Neural cell (in vitro differentiated cells): ENCODE results near the gene SFXN2. TPM values are rescaled to one million over a fixed set of nuclear protein-coding genes. Genes with fewer than 3 reads are reported as not detected.
A peak's percentile ranks its signal among the peaks of the same experiment; 100 is the strongest.

Source experiments
- H2AFZ ChIP-seq: fragments of 200-600, 300-800 bp; sonication (generic), shearing (Covaris generic); 2 replicates; pipeline ENCODE4 v1.6.0; 2014; ENCODE audit warnings: low read depth, mild to moderate bottlenecking, antibody characterized with exemption, low read length, moderate library complexity
- H3F3A ChIP-seq: fragments of 200-600 bp; shearing (Covaris generic); 2 replicates; pipeline ENCODE4 v1.6.1; 2016; ENCODE audit warnings: mild to moderate bottlenecking, moderate library complexity, mixed read lengths, antibody characterized with exemption, low read length; ENCODE audit not compliant: insufficient read depth, poor library complexity, severe bottlenecking
- H3K27ac ChIP-seq: fragments of 200-600, 300-800 bp; sonication (generic), shearing (Covaris generic); 2 replicates; pipeline ENCODE4 v1.5.1; 2014; ENCODE audit warnings: mild to moderate bottlenecking, low read length, moderate library complexity
- H3K27me3 ChIP-seq: fragments of 300-800, 200-600 bp; sonication (generic), shearing (Covaris generic); 2 replicates; pipeline ENCODE4 v1.6.0; 2014; ENCODE audit warnings: mild to moderate bottlenecking, low read depth, low read length, moderate library complexity; ENCODE audit not compliant: insufficient read depth
- H3K36me3 ChIP-seq: fragments of 300-800, 200-600 bp; sonication (generic), shearing (Covaris generic); 2 replicates; pipeline ENCODE4 v1.5.1; 2014; ENCODE audit warnings: mild to moderate bottlenecking, antibody characterized with exemption, low read length, moderate library complexity; ENCODE audit not compliant: insufficient read depth
- H3K4me2 ChIP-seq: fragments of 300-800, 200-600 bp; sonication (generic), shearing (Covaris generic); 2 replicates; pipeline ENCODE4 v1.6.0; 2014; ENCODE audit warnings: mild to moderate bottlenecking, low read length
- H3K4me3 ChIP-seq: fragments of 300-800, 200-600 bp; sonication (generic), shearing (Covaris generic); 2 replicates; pipeline ENCODE4 v1.5.1; 2014; ENCODE audit warnings: mild to moderate bottlenecking, low read length, moderate library complexity
- H3K79me2 ChIP-seq: fragments of 200-600 bp; shearing (Covaris generic); replicated peaks from 2 replicates; pipeline ENCODE4 v1.6.0; 2014; ENCODE audit warnings: mild to moderate bottlenecking, low read length, moderate library complexity; ENCODE audit not compliant: insufficient read depth
- H3K9ac ChIP-seq: fragments of 300-800, 200-600 bp; sonication (generic), shearing (Covaris generic); 2 replicates; pipeline ENCODE4 v1.6.1; 2016; ENCODE audit warnings: mild to moderate bottlenecking, low read length, mixed read lengths
- H3K9me2 ChIP-seq: fragments of 200-600 bp; shearing (Covaris generic); 2 replicates; pipeline ENCODE4 v1.6.1; 2016; ENCODE audit warnings: mild to moderate bottlenecking, low read length, mixed read lengths; ENCODE audit not compliant: insufficient read depth
- H3K9me3 ChIP-seq: fragments of 200-600, 300-800 bp; sonication (generic), shearing (Covaris generic); 2 replicates; pipeline ENCODE4 v1.6.1; 2016; ENCODE audit warnings: mild to moderate bottlenecking, mixed run types, low read length, moderate library complexity, mixed read lengths
- H4K20me1 ChIP-seq: fragments of 200-600 bp; shearing (Covaris generic); 2 replicates; pipeline ENCODE4 v1.6.1; 2016; ENCODE audit warnings: mild to moderate bottlenecking, mixed run types; ENCODE audit not compliant: insufficient read depth
- CTCF ChIP-seq: fragments of 450-650 bp; IDR thresholded peaks from 2 replicates; pipeline ENCODE4 v1.5.1; 2014; ENCODE audit warnings: antibody characterized with exemption, mild to moderate bottlenecking, moderate library complexity; ENCODE audit not compliant: poor library complexity, severe bottlenecking
- EP300 ChIP-seq: fragments of 450-650 bp; conservative IDR thresholded peaks from 2 replicates; pipeline ENCODE4 v1.6.1; 2014; ENCODE audit warnings: antibody characterized with exemption, mild to moderate bottlenecking, moderate library complexity; ENCODE audit not compliant: poor library complexity, severe bottlenecking
- EZH2 ChIP-seq: fragments of 200-600, 300-800 bp; shearing (Covaris generic), sonication (generic); IDR thresholded peaks from 2 replicates; pipeline ENCODE4 v1.6.1; 2014; ENCODE audit warnings: antibody characterized with exemption, low read length, borderline replicate concordance, mild to moderate bottlenecking; ENCODE audit not compliant: insufficient read depth, poor library complexity, severe bottlenecking
- MXI1 ChIP-seq: fragments of 450-650 bp; conservative IDR thresholded peaks from 2 replicates; pipeline ENCODE4 v1.6.1; 2014; ENCODE audit warnings: antibody characterized with exemption, mild to moderate bottlenecking; ENCODE audit not compliant: poor library complexity, severe bottlenecking
- POLR2AphosphoS5 ChIP-seq: IDR thresholded peaks from 2 replicates; pipeline ENCODE4 v1.6.1; 2012
- RAD21 ChIP-seq: fragments of 450-650 bp; conservative IDR thresholded peaks from 2 replicates; pipeline ENCODE4 v1.6.1; 2014; ENCODE audit warnings: antibody characterized with exemption, mild to moderate bottlenecking, moderate library complexity
- SMC3 ChIP-seq: fragments of 450-650 bp; conservative IDR thresholded peaks from 2 replicates; pipeline ENCODE4 v1.6.1; 2014; ENCODE audit warnings: antibody characterized with exemption, mild to moderate bottlenecking, moderate library complexity; ENCODE audit not compliant: poor library complexity
- TAF1 ChIP-seq: IDR thresholded peaks from 2 replicates; pipeline ENCODE4 v1.6.1; 2012; ENCODE audit warnings: low read depth
- polyA plus RNA-seq: library from polyadenylated mRNA; depleted of rRNA; stranded (reverse); fragments of >200 nt; gene quantifications from 2 replicates; pipeline ENCODE4 v1.2.3, GENCODE V29; 2014
- TF ChIP-seq, protein P1 (sequence below): IDR thresholded peaks from 2 replicates; pipeline ENCODE4 v1.6.1; 2012; ENCODE audit warnings: borderline replicate concordance

Gene SFXN2
- polyA plus RNA-seq, 1 donor from 2014 or later, result 16.0 TPM

DNA sequence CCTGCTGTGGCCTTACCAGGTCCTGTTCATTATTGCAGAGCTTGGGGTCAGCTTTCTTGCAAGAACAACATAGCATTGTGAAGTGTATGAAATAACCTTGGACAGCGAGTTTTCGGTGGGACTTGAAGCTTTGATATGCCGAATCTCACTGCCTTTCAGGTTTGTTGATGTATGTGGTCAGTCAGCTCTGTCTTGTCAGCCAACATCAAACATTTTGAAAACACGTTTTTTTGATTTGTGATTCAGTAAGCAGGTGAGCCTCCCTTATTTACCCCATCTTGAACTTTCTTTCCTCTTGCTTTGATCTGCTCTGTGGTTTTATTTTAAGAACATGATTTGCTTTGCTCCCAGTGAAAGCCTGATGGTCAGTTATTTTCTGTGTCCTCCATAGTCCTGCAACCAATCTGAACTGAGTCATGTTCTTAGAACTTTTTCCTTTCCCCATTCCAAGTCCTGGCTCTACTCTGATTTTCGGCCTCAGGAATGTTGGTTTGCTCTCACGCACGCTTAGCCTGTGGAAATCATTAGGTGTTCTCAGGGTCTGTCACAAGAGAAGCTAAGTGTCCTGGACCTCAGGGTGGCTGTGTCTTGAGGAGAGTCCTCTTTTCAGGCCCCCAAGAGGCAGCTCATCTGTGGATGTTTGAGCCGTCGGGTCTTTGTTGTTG, 38.0 kb downstream of the SFXN2 start:
- Histone ChIP-seq H3K4me2 (no peak overlapping the region), H3K9me3 (no peaks in the 10 kb centered on the region), H3K9me2 (no peaks in the 10 kb centered on the region), H4K20me1 (no peaks in the 10 kb centered on the region), H3K36me3 (no peaks in the 10 kb centered on the region), H3K9ac (no peak overlapping the region), H3K27me3 (no peaks in the 10 kb centered on the region), H3K4me3 (no peak overlapping the region), H2AFZ (no peak overlapping the region), H3F3A (no peaks in the 10 kb centered on the region), H3K27ac (no peak overlapping the region), H3K79me2 (peaks cover 3% of the 10 kb centered on the region)
- TF ChIP-seq SMC3 (no peak), EZH2 (no peak), CTCF (no peak), EP300 (no peak), RAD21 (no peak), TAF1 (no peak), MXI1 (no peak), POLR2AphosphoS5 (no peak)
- TF ChIP-seq, protein P1, sequence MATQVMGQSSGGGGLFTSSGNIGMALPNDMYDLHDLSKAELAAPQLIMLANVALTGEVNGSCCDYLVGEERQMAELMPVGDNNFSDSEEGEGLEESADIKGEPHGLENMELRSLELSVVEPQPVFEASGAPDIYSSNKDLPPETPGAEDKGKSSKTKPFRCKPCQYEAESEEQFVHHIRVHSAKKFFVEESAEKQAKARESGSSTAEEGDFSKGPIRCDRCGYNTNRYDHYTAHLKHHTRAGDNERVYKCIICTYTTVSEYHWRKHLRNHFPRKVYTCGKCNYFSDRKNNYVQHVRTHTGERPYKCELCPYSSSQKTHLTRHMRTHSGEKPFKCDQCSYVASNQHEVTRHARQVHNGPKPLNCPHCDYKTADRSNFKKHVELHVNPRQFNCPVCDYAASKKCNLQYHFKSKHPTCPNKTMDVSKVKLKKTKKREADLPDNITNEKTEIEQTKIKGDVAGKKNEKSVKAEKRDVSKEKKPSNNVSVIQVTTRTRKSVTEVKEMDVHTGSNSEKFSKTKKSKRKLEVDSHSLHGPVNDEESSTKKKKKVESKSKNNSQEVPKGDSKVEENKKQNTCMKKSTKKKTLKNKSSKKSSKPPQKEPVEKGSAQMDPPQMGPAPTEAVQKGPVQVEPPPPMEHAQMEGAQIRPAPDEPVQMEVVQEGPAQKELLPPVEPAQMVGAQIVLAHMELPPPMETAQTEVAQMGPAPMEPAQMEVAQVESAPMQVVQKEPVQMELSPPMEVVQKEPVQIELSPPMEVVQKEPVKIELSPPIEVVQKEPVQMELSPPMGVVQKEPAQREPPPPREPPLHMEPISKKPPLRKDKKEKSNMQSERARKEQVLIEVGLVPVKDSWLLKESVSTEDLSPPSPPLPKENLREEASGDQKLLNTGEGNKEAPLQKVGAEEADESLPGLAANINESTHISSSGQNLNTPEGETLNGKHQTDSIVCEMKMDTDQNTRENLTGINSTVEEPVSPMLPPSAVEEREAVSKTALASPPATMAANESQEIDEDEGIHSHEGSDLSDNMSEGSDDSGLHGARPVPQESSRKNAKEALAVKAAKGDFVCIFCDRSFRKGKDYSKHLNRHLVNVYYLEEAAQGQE, result no peak

DNA sequence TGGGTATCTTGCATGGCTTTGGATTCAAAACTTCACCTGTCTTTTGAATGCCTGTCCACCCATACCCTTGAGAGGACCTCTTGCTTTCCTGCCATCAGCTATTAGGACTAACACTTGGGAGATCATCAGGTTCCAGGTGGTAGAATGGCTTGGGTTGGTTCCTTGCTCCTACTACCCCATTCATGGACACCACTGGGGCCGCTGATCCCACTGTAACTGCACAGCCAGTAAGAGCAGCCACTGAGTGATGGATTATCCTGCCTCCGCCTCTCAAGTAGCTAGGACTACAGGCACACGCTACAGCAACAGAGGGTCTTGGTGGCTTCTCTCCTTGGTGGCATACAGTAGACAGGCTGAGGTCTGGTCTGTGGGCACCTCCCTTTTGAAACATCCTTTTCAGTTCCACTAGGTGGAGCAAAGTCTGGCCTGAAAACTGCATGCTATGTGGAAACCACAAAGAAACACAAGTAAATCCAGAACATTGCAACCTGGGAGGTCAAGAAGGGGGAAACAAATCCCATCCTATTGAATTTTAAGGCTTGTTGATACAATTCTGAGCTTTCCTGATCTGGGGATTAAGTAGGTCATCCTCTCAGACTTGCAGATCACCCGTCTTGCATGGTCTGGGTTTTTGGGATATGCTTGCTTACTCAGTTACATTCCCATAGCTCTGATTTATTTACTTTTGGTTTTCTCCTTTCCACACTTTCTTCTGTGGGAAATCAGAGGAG, 38.7 kb downstream of the SFXN2 start:
- no peaks in the 10 kb centered on the region for H4K20me1 ChIP-seq
- no peak overlapping the region for H3K9ac ChIP-seq

More for the DNA sequence above, 38.7 kb downstream of the SFXN2 start:
- Histone ChIP-seq H3K27ac (no peak overlapping the region), H3K4me2 (no peak overlapping the region), H3K9me3 (no peaks in the 10 kb centered on the region), H3K27me3 (no peaks in the 10 kb centered on the region), H3K79me2 (peaks cover 3% of the 10 kb centered on the region), H3K4me3 (no peak overlapping the region), H3K9me2 (no peaks in the 10 kb centered on the region), H2AFZ (no peak overlapping the region), H3F3A (no peaks in the 10 kb centered on the region), H3K36me3 (no peaks in the 10 kb centered on the region)
- no peak for TF ChIP-seq POLR2AphosphoS5
- peak; percentile 41 for TF ChIP-seq CTCF
